Fibroblast of mammary gland (primary cell): ENCODE data around the gene RUNX1.

ENCODE experiments used
- DNase-seq: peaks from one replicate; pipeline ENCODE4 v3.0.0-alpha.2; 2010; ENCODE audit warnings: low read depth
- H3K4me3 ChIP-seq: 2 replicates; pipeline ENCODE4 v1.5.1; 2011; ENCODE audit warnings: low read depth, mild to moderate bottlenecking, low read length, moderate library complexity; ENCODE audit not compliant: control insufficient read depth
- TF ChIP-seq, protein P1 (sequence below): conservative IDR thresholded peaks from 2 replicates; pipeline ENCODE4 v1.5.1; 2011; ENCODE audit warnings: low read depth, low read length, inconsistent platforms; ENCODE audit not compliant: control insufficient read depth, insufficient read depth

Gene RUNX1

GRCh38 chr21:34797201-34797525, 251.9 kb downstream of the RUNX1 start:
- TF ChIP-seq, protein P1, sequence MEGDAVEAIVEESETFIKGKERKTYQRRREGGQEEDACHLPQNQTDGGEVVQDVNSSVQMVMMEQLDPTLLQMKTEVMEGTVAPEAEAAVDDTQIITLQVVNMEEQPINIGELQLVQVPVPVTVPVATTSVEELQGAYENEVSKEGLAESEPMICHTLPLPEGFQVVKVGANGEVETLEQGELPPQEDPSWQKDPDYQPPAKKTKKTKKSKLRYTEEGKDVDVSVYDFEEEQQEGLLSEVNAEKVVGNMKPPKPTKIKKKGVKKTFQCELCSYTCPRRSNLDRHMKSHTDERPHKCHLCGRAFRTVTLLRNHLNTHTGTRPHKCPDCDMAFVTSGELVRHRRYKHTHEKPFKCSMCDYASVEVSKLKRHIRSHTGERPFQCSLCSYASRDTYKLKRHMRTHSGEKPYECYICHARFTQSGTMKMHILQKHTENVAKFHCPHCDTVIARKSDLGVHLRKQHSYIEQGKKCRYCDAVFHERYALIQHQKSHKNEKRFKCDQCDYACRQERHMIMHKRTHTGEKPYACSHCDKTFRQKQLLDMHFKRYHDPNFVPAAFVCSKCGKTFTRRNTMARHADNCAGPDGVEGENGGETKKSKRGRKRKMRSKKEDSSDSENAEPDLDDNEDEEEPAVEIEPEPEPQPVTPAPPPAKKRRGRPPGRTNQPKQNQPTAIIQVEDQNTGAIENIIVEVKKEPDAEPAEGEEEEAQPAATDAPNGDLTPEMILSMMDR, result no peak
- no peak for DNase-seq
- H3K4me3 ChIP-seq, result no peak overlapping the region

GRCh38 chr21:34796518-34797200, 252.4 kb downstream of the RUNX1 start:
- no peak overlapping the region for H3K4me3 ChIP-seq
- TF ChIP-seq, protein P1, result no peak
- DNase-seq, result no peak

GRCh38 chr21:34795548-34796180, 253.4 kb downstream of the RUNX1 start:
- H3K4me3 ChIP-seq, result no peak overlapping the region
- peak; percentile 95 for DNase-seq
- TF ChIP-seq, protein P1, result no peak

GRCh38 chr21:34795175-34795547, 253.9 kb downstream of the RUNX1 start:
- TF ChIP-seq, protein P1, result peak; percentile 19
- peak; percentile 57 for DNase-seq
- no peak overlapping the region for H3K4me3 ChIP-seq

DNA sequence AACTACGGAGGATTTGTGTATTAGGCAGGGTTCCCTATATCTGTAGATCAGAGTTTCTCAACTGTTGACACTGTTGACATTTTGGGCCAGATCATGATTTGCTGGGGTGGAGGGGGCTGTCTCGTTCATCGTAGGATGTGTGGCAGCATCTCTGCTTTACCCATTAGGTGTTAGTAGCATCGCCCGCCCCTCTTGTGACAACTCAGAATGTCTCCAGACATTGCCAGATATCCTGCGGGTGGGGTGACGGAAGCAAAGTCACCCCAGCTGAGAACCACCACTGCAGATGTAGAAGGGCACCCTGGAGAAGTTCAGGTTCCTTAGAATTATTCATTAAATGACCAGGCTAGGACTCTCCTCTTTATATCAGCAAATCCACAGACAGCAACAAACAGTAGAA, 254.4 kb downstream of the RUNX1 start:
- DNase-seq, result no peak
- H3K4me3 ChIP-seq, result no peak overlapping the region
- TF ChIP-seq, protein P1, result no peak

DNA sequence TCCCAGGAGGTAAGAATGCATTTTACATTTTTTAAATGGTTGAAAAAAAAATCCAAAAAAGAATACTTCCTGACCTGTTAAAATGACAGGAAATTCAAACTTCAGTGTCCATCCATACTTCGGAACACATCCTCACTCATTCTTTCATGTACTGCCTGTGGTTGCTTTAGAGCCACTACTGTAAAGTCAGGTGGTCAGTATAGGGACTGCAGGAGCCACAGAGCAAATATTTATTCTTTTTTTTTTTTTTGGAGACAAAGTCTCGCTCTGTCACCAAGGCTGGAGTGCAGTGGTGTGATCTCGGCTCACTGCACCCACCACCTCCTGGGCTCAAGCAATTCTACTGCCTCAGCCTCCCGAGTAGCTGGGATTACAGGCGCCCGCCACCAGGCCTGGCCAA, 255.6 kb downstream of the RUNX1 start:
- H3K4me3 ChIP-seq, result no peak overlapping the region
- no peak for DNase-seq
- TF ChIP-seq, protein P1, result no peak

DNA sequence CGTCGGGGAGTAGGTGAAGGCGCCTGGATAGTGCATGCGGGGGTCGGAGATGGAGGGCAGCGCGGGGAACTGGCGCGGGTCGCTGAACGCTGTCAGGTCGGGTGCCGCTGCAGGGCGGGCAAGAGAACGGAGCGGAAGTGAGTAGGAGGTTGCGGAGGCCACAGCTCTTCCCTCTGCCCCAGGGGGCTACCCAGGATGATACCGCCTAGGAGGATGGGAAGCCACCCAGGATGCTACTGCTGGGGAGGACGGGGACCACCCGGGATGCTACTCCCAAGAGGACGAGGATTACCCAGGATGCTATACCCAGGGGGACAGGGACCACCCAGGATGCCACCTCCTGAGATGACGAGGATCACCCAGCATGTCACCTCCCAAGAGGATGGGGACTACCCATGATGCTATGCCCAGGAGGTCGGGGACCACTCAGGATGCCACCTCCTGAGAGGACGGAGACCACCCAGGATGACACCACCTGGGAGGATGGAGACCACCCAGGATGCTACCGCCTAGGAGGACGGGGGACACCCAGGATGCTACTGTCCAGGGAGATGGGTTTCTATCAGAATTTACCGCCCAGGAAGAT, 256.5 kb downstream of the RUNX1 start:
- no peak for DNase-seq
- TF ChIP-seq, protein P1, result no peak
- no peak overlapping the region for H3K4me3 ChIP-seq
